ENCODE data around the gene INHA. TPM values are rescaled to one million over a fixed set of nuclear protein-coding genes. Genes with fewer than 3 reads are reported as not detected.
A peak's percentile ranks its signal among the peaks of the same experiment; 100 is the strongest.

INHA gene
- total RNA-seq, 1 donor from 2014 or later = under 0.01 TPM

- Histone ChIP-seq H3K27me3 (ENCODE audit: control insufficient read depth, insufficient read depth, low read length) (peaks cover 39% of the 10 kb centered on the region), H3K36me3 (ENCODE audit: control insufficient read depth, insufficient read depth, low read length) (no peaks in the 10 kb centered on the region), H3K4me3 (ENCODE audit: low read depth, low read length) (no peak overlapping the region)
- TF ChIP-seq CTCF (IDR thresholded peaks at IDR 0.05; ENCODE audit: insufficient read depth, low read length, severe bottlenecking) = no peak
- no peak for FAIRE-seq
- no peak for DNase-seq (ENCODE audit: low read depth)
Observed at GRCh38 chr2:219527076-219527394, 45.1 kb upstream of the INHA start.

GRCh38 chr2:219527472-219527871 is 44.6 kb upstream of the INHA start:
- peak; percentile 60 for FAIRE-seq
- peaks cover 39% of the 10 kb centered on the region for H3K27me3 ChIP-seq (ENCODE audit: control insufficient read depth, insufficient read depth, low read length)
- no peak for DNase-seq (ENCODE audit: low read depth)

GRCh38 chr2:219530048-219530963 is 41.8 kb upstream of the INHA start:
- DNase-seq (ENCODE audit: low read depth) (peak; percentile 62), FAIRE-seq (no peak)
- Histone ChIP-seq H3K36me3 (ENCODE audit: control insufficient read depth, insufficient read depth, low read length) (no peaks in the 10 kb centered on the region), H3K4me3 (ENCODE audit: low read depth, low read length) (no peak overlapping the region), H3K27me3 (ENCODE audit: control insufficient read depth, insufficient read depth, low read length) (peaks cover 28% of the 10 kb centered on the region)
- peak; percentile 97 for TF ChIP-seq CTCF (IDR thresholded peaks at IDR 0.05; ENCODE audit: insufficient read depth, low read length, severe bottlenecking)

More at GRCh38 chr2:219527472-219527871, 44.6 kb upstream of the INHA start:
- Histone ChIP-seq H3K36me3 (ENCODE audit: control insufficient read depth, insufficient read depth, low read length) (no peaks in the 10 kb centered on the region), H3K4me3 (ENCODE audit: low read depth, low read length) (no peak overlapping the region)
- no peak for TF ChIP-seq CTCF (IDR thresholded peaks at IDR 0.05; ENCODE audit: insufficient read depth, low read length, severe bottlenecking)

- DNase-seq (ENCODE audit: low read depth) = no peak
- FAIRE-seq = no peak
- no peak for TF ChIP-seq CTCF (IDR thresholded peaks at IDR 0.05; ENCODE audit: insufficient read depth, low read length, severe bottlenecking)
- H3K27me3 ChIP-seq (ENCODE audit: control insufficient read depth, insufficient read depth, low read length) = peaks cover 22% of the 10 kb centered on the region
- H3K4me3 ChIP-seq (ENCODE audit: low read depth, low read length) = no peak overlapping the region
- H3K36me3 ChIP-seq (ENCODE audit: control insufficient read depth, insufficient read depth, low read length) = no peaks in the 10 kb centered on the region
Observed at GRCh38 chr2:219531639-219532377, 40.3 kb upstream of the INHA start.

GRCh38 chr2:219532378-219532649 is 39.8 kb upstream of the INHA start:
- Histone ChIP-seq H3K36me3 (ENCODE audit: control insufficient read depth, insufficient read depth, low read length) (no peaks in the 10 kb centered on the region), H3K27me3 (ENCODE audit: control insufficient read depth, insufficient read depth, low read length) (peaks cover 17% of the 10 kb centered on the region), H3K4me3 (ENCODE audit: low read depth, low read length) (no peak overlapping the region)
- DNase-seq (ENCODE audit: low read depth) (no peak), FAIRE-seq (no peak)
- no peak for TF ChIP-seq CTCF (IDR thresholded peaks at IDR 0.05; ENCODE audit: insufficient read depth, low read length, severe bottlenecking)
